K562 (cell line): ENCODE results near the gene ZAP70. TPM values are rescaled to one million over a fixed set of nuclear protein-coding genes. Genes with fewer than 3 reads are reported as not detected.

ENCODE experiments used
- GABPB1 ChIP-seq: sonication (generic); formaldehyde crosslinking; IDR thresholded peaks from 2 replicates; pipeline ENCODE4 v1.8.0; 2022; ENCODE audit warnings: mild to moderate bottlenecking, missing genetic modification reagents
- ILF3 ChIP-seq: fragments of 450-650 bp; IDR thresholded peaks from 2 replicates; pipeline ENCODE4 v1.6.1; 2018; ENCODE audit warnings: antibody characterized with exemption, mild to moderate bottlenecking, moderate library complexity, borderline replicate concordance
- MAFF ChIP-seq: IDR thresholded peaks from 2 replicates; pipeline ENCODE4 v1.6.1; 2012; ENCODE audit warnings: low read length, improper control_type of control experiment
- RAD21 ChIP-seq, 2 experiments: fragments of 250-450 bp in 1 of 2; fragments of 450-650 bp in 1 of 2; sonication (Bioruptor Pico) in 1 of 2; formaldehyde crosslinking in 1 of 2; IDR thresholded peaks in 1 of 2; conservative IDR thresholded peaks in 1 of 2; 2 replicates each; pipeline versions ENCODE4 v1.4.0 to v1.8.0; 2020 to 2022; ENCODE audit warnings: mild to moderate bottlenecking in 2 of 2, moderate library complexity in 1 of 2
- RB1 ChIP-seq: fragments of 450-650 bp; IDR thresholded peaks from 2 replicates; pipeline ENCODE4 v1.6.1; 2017; ENCODE audit warnings: low read depth, mild to moderate bottlenecking
- RBFOX2 ChIP-seq: fragments of 200-400 bp; formaldehyde crosslinking; IDR thresholded peaks from 2 replicates; pipeline ENCODE4 v1.6.1; 2017; ENCODE audit warnings: low read depth, mild to moderate bottlenecking, low read length, moderate library complexity
- ZNF696 ChIP-seq: fragments of 250-450 bp; sonication (Bioruptor Pico); conservative IDR thresholded peaks from 2 replicates; pipeline ENCODE4 v1.4.0; 2020; ENCODE audit warnings: mild to moderate bottlenecking, moderate library complexity
- polyA plus RNA-seq, 8 experiments: library from polyadenylated mRNA; depleted of rRNA in 4 of 8; stranded (reverse) in 5 of 8; unstranded in 3 of 8; fragments of >200 nt; fragmentation: Nextera tagmentation in 2 of 8; fragmentation: Illumina TruSeq in 1 of 8; extraction: Ambion mirVana in 2 of 8; extraction: Trizol in 1 of 8; gene quantifications; 2 replicates each; pipeline versions ENCODE4 v1.2.1 to v1.2.3, GENCODE V29; 2011 to 2014; ENCODE audit warnings: inconsistent platforms in 1 of 8, missing spikeins in 1 of 8
- total RNA-seq, 7 experiments: library from RNA; depleted of rRNA in 6 of 7; stranded (reverse); fragments of >200 nt in 6 of 7; fragmentation: Illumina TruSeq in 2 of 7; extraction: Trizol in 2 of 7; gene quantifications; 2 replicates each; pipeline versions ENCODE4 v1.2.1 to v1.2.3, GENCODE V29; 2011 to 2021; ENCODE audit warnings: low replicate concordance in 1 of 7
- TF ChIP-seq, protein P1 (sequence below): fragments of 250-450 bp; sonication (Bioruptor Pico); IDR thresholded peaks from 2 replicates; pipeline ENCODE4 v1.4.0; 2020; ENCODE audit warnings: mild to moderate bottlenecking, moderate library complexity, borderline replicate concordance
- TF ChIP-seq, protein P2 (sequence below): fragments of 200-800 bp; sonication (Bioruptor generic); IDR thresholded peaks from 2 replicates; pipeline ENCODE4 v1.6.1; 2017; ENCODE audit warnings: missing genetic modification characterization, missing compliant biosample characterization
- TF ChIP-seq, protein P3 (sequence below): fragments of 250-450 bp; sonication (Bioruptor Pico); IDR thresholded peaks from 2 replicates; pipeline ENCODE4 v1.5.1; 2021; ENCODE audit warnings: mild to moderate bottlenecking
- TF ChIP-seq, protein P4 (sequence below): fragments of 250-450 bp; sonication (Bioruptor Pico); IDR thresholded peaks from 2 replicates; pipeline ENCODE4 v1.4.0; 2020; ENCODE audit warnings: mild to moderate bottlenecking
- TF ChIP-seq, protein P5 (sequence below): fragments of 250-450 bp; sonication (Bioruptor Pico); IDR thresholded peaks from 2 replicates; pipeline ENCODE4 v1.8.0; 2022; ENCODE audit warnings: moderate library complexity, mild to moderate bottlenecking, inconsistent platforms

Gene ZAP70
- total and polyA plus RNA-seq, 9 of the 15 experiments (the other 6 are each of a cell fraction or from before 2014, with no cell fraction given) = 0.06 to 0.80 (median 0.21) TPM; not detected in 1

DNA sequence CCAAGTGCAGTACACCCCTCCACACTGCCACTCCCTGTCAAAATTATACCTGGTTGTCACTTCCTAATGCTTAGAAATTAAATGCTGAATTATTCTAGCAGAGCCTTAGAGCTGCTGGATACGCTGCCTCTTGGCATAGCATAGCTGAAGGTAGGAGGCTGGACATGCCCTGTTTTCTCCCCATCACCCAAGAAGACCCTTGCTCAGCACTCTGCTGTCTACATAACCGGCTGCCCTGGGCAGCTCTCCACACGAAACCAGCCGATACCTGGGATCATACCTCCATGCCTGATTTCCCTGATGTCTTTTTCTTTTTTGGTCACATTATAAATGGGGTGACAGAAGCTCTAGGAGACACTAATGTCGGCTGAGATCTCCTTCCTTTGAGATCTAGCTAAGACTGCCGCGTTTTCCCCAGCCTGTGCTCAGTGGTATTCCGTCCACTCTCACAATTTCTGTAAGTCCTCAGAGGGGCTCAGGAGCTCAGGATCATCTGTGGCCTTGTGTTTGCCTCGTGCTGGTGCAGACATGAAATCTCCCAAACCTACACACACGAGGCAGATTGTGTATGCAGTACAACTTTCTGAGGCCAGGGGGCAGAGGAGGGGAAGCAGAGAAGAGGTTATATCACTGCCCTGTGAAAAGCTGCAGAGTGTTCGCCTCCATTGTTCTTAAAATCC is 13.5 kb upstream of the ZAP70 start (continued):
- TF ChIP-seq, protein P1, sequence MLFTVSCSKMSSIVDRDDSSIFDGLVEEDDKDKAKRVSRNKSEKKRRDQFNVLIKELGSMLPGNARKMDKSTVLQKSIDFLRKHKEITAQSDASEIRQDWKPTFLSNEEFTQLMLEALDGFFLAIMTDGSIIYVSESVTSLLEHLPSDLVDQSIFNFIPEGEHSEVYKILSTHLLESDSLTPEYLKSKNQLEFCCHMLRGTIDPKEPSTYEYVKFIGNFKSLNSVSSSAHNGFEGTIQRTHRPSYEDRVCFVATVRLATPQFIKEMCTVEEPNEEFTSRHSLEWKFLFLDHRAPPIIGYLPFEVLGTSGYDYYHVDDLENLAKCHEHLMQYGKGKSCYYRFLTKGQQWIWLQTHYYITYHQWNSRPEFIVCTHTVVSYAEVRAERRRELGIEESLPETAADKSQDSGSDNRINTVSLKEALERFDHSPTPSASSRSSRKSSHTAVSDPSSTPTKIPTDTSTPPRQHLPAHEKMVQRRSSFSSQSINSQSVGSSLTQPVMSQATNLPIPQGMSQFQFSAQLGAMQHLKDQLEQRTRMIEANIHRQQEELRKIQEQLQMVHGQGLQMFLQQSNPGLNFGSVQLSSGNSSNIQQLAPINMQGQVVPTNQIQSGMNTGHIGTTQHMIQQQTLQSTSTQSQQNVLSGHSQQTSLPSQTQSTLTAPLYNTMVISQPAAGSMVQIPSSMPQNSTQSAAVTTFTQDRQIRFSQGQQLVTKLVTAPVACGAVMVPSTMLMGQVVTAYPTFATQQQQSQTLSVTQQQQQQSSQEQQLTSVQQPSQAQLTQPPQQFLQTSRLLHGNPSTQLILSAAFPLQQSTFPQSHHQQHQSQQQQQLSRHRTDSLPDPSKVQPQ (CRISPR knock-in tag) = no peak
- no peak for TF ChIP-seq MAFF
- TF ChIP-seq, protein P2, sequence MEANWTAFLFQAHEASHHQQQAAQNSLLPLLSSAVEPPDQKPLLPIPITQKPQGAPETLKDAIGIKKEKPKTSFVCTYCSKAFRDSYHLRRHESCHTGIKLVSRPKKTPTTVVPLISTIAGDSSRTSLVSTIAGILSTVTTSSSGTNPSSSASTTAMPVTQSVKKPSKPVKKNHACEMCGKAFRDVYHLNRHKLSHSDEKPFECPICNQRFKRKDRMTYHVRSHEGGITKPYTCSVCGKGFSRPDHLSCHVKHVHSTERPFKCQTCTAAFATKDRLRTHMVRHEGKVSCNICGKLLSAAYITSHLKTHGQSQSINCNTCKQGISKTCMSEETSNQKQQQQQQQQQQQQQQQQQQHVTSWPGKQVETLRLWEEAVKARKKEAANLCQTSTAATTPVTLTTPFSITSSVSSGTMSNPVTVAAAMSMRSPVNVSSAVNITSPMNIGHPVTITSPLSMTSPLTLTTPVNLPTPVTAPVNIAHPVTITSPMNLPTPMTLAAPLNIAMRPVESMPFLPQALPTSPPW (CRISPR knock-in tag) = no peak
- TF ChIP-seq RAD21 (CRISPR knock-in tag; conservative IDR thresholded peaks at IDR 0.05 in 1 of 2, IDR thresholded peaks at IDR 0.05 in 1 of 2) = peak; percentile 70 to 89
- TF ChIP-seq, protein P3, sequence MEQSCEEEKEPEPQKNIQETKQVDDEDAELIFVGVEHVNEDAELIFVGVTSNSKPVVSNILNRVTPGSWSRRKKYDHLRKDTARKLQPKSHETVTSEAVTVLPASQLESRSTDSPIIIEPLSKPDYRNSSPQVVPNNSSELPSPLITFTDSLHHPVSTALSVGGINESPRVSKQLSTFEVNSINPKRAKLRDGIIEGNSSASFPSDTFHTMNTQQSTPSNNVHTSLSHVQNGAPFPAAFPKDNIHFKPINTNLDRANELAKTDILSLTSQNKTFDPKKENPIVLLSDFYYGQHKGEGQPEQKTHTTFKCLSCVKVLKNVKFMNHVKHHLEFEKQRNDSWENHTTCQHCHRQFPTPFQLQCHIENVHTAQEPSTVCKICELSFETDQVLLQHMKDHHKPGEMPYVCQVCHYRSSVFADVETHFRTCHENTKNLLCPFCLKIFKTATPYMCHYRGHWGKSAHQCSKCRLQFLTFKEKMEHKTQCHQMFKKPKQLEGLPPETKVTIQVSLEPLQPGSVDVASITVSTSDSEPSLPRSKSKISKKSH (CRISPR knock-in tag) = no peak
- no peak for TF ChIP-seq ILF3
- TF ChIP-seq GABPB1 (CRISPR knock-in tag) = no peak
- peak; percentile 61 for TF ChIP-seq RB1
- TF ChIP-seq RBFOX2 = no peak
- TF ChIP-seq ZNF696 = no peak
- TF ChIP-seq, protein P4, sequence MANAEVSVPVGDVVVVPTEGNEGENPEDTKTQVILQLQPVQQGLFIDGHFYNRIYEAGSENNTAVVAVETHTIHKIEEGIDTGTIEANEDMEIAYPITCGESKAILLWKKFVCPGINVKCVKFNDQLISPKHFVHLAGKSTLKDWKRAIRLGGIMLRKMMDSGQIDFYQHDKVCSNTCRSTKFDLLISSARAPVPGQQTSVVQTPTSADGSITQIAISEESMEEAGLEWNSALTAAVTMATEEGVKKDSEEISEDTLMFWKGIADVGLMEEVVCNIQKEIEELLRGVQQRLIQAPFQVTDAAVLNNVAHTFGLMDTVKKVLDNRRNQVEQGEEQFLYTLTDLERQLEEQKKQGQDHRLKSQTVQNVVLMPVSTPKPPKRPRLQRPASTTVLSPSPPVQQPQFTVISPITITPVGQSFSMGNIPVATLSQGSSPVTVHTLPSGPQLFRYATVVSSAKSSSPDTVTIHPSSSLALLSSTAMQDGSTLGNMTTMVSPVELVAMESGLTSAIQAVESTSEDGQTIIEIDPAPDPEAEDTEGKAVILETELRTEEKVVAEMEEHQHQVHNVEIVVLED (CRISPR knock-in tag) = no peak
- TF ChIP-seq, protein P5, sequence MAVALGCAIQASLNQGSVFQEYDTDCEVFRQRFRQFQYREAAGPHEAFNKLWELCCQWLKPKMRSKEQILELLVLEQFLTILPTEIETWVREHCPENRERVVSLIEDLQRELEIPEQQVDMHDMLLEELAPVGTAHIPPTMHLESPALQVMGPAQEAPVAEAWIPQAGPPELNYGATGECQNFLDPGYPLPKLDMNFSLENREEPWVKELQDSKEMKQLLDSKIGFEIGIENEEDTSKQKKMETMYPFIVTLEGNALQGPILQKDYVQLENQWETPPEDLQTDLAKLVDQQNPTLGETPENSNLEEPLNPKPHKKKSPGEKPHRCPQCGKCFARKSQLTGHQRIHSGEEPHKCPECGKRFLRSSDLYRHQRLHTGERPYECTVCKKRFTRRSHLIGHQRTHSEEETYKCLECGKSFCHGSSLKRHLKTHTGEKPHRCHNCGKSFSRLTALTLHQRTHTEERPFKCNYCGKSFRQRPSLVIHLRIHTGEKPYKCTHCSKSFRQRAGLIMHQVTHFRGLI (CRISPR knock-in tag) = no peak
